Muscle layer of colon (tissue), 2 donors: ENCODE results near the gene ASGR2.
"Not testable (repeated sequence)": the region's sequence is repeated elsewhere in the genome, so short reads cannot be mapped to it uniquely, and the experiment has no call there.

Experiments
- H3K27ac ChIP-seq: one replicate; pipeline ENCODE4 v1.7.0; 2013; ENCODE audit warnings: low read depth, mild to moderate bottlenecking, low read length, moderate library complexity
- H3K27me3 ChIP-seq, 2 donors: one replicate each; pipeline ENCODE4 v1.7.0; 2013; ENCODE audit warnings: low read length in 2 of 2, mild to moderate bottlenecking in 2 of 2; ENCODE audit not compliant: insufficient read depth in 2 of 2, control insufficient read depth in 1 of 2
- H3K36me3 ChIP-seq: one replicate; pipeline ENCODE4 v1.7.0; 2013; ENCODE audit warnings: mild to moderate bottlenecking, low read length; ENCODE audit not compliant: insufficient read depth
- H3K4me1 ChIP-seq: one replicate; pipeline ENCODE4 v1.7.0; 2013; ENCODE audit warnings: mild to moderate bottlenecking, low read length; ENCODE audit not compliant: insufficient read depth
- H3K4me3 ChIP-seq, 2 donors: one replicate each; pipeline ENCODE4 v1.7.0; 2013; ENCODE audit warnings: low read length in 2 of 2, low read depth in 1 of 2, mild to moderate bottlenecking in 1 of 2, moderate library complexity in 1 of 2
- H3K9ac ChIP-seq: one replicate; pipeline ENCODE4 v1.7.0; 2013; ENCODE audit warnings: low read length
- H3K9me3 ChIP-seq: one replicate; pipeline ENCODE4 v1.7.0; 2013; ENCODE audit warnings: mild to moderate bottlenecking, low read length
- donor health status: abdominal sarcoma.
- donor health status: Adenocarcinoma of cecum.

Gene ASGR2

GRCh38 chr17:7108981-7109380, 5.6 kb downstream of the ASGR2 start:
- no peak overlapping the region for H3K9ac ChIP-seq
- no peaks in the 10 kb centered on the region for H3K9me3 ChIP-seq
- H3K4me3 ChIP-seq = no peak overlapping the region
- no peak overlapping the region for H3K27ac ChIP-seq
- H3K27me3 ChIP-seq = no peaks in the 10 kb centered on the region
- no peaks in the 10 kb centered on the region for H3K4me1 ChIP-seq
- H3K36me3 ChIP-seq = no peaks in the 10 kb centered on the region

DNA sequence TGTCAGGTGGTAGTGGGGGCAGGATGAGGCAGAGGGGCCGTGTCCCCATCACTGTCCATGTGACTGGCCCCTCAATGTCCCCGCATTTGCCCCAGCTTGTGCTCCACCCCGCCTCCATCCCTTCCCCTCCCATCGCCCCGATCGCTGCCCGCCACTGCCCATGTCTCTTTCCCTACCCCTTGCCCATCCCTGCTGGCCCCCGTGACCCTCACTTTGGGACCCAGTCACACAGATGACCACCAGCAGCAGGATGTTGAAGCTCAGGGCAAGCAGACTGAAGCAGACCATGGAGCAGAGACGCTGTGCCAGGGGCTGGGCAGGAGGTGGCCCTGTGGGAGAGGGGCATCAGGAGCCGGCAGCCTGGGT, 6.1 kb downstream of the ASGR2 start:
- Histone ChIP-seq H3K4me3 (no peak overlapping the region), H3K9me3 (no peaks in the 10 kb centered on the region), H3K4me1 (no peaks in the 10 kb centered on the region), H3K36me3 (no peaks in the 10 kb centered on the region), H3K9ac (no peak overlapping the region), H3K27me3 (no peaks in the 10 kb centered on the region), H3K27ac (no peak overlapping the region)

DNA sequence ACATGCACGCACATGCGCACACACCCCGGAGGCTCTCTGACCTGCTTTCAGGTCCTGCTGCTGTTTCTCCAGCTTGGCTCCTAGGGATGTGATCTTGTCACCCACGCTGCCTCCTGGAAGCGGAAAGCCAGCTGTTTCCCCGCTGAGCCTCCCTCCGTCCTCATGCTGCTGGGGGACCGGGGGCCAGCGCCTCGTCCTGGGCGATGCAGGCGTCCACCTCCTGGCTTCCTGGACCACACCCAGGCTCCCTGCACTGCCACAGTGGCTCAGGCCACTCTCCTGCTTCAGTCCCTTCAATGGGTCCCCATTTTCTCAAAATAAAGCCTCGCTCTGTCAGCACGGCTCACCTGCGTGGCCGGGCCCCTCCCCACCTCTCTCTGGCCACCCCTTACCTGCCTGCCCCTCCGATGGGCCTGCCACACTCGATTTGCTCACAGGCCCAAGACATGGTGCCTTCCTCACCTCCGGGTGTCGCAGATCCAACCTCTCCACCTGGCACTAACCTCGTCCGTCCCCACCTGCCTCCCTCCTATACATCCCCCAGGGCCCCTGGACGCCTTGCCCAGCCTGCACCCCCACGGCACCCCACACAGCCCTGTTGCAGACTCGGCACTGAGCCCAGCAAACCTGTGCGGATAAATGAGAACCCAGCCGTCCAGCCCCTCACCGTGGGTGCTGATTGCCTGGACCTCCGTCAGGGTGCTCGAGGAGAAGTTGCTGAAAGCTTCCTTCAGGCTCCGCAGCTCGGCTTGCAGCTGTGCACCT, 6.6 kb downstream of the ASGR2 start:
- Histone ChIP-seq H3K4me1 (no peaks in the 10 kb centered on the region), H3K27me3 (no peaks in the 10 kb centered on the region), H3K36me3 (no peaks in the 10 kb centered on the region), H3K9ac (no peak overlapping the region), H3K4me3 (no peak overlapping the region), H3K9me3 (no peaks in the 10 kb centered on the region), H3K27ac (no peak overlapping the region)

- Histone ChIP-seq H3K9me3 (no peaks in the 10 kb centered on the region), H3K27ac (no peak overlapping the region), H3K27me3 (no peaks in the 10 kb centered on the region), H3K9ac (no peak overlapping the region), H3K4me3 (no peak overlapping the region), H3K36me3 (no peaks in the 10 kb centered on the region), H3K4me1 (no peaks in the 10 kb centered on the region)
Measured at GRCh38 chr17:7107012-7107754, 7.4 kb downstream of the ASGR2 start.

DNA sequence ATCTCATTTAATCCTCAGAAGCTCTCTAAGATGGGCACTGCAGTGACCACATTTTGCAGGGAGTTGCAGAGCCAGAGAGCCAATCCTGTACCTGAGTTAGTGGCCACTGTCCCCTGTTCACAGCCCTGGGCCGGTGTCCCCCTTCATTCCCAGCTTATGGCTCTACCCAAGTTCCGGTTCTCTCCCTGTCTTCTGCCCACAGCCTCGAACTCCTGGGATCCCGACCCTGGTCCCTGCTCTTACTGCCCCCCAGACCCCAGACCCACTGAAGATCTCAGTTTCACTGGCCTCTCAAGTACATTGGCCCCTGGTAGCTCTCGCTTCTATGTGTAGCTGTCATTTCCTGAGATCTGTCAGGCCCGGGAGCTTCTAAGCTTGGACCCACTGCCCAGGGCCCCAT, 12.2 kb downstream of the ASGR2 start:
- Histone ChIP-seq H3K9me3 (no peaks in the 10 kb centered on the region), H3K36me3 (no peaks in the 10 kb centered on the region), H3K27me3 (no peaks in the 10 kb centered on the region), H3K4me3 (no peak overlapping the region), H3K4me1 (no peaks in the 10 kb centered on the region), H3K9ac (no peak overlapping the region), H3K27ac (no peak overlapping the region)

- H3K27me3 ChIP-seq = no peaks in the 10 kb centered on the region
- no peaks in the 10 kb centered on the region for H3K36me3 ChIP-seq
- no peak overlapping the region for H3K9ac ChIP-seq
- H3K9me3 ChIP-seq = no peaks in the 10 kb centered on the region
- no peaks in the 10 kb centered on the region for H3K4me1 ChIP-seq
- no peak overlapping the region for H3K4me3 ChIP-seq
- no peak overlapping the region for H3K27ac ChIP-seq
Measured at GRCh38 chr17:7101531-7101930, 13.1 kb downstream of the ASGR2 start.

GRCh38 chr17:7100641-7101379, 13.8 kb downstream of the ASGR2 start:
- H3K4me3 ChIP-seq, H3K27ac ChIP-seq, H3K27me3 ChIP-seq, H3K4me1 ChIP-seq, H3K9me3 ChIP-seq, H3K9ac ChIP-seq, H3K36me3 ChIP-seq: not testable (repeated sequence)

DNA sequence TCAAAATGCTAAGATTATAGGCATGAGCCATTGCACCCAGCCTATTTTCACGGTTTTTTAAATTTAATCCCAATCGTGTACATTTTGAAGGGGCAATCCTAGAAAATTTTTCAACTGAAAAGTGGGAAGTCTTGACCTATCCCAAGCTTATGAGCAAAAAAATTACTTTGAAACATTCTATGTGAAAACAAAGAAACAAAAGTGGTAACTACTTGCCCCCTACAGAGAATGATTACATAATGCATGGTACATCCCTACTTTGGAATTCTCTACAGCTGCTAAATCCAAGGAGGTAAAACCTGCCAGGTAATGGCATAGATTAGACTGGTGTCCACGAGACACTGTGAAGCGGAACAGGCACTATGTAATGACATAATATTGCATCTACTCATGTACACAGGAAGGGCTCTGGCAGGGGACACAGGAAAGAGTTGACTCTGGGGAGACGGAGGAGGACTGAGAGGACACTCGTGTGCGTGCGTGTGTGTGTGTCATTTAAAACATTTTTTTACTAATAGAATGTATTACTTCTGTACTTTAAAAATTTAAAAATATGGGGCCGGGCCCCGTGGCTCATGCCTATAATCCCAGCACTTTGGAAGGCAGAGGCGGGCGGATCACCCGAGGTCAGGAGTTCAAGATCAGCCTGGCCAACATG, 15.7 kb downstream of the ASGR2 start:
- Histone ChIP-seq H3K9ac (no peak overlapping the region), H3K4me3 (no peak overlapping the region), H3K9me3 (no peaks in the 10 kb centered on the region), H3K27ac (no peak overlapping the region), H3K36me3 (no peaks in the 10 kb centered on the region), H3K4me1 (no peaks in the 10 kb centered on the region), H3K27me3 (no peaks in the 10 kb centered on the region)

DNA sequence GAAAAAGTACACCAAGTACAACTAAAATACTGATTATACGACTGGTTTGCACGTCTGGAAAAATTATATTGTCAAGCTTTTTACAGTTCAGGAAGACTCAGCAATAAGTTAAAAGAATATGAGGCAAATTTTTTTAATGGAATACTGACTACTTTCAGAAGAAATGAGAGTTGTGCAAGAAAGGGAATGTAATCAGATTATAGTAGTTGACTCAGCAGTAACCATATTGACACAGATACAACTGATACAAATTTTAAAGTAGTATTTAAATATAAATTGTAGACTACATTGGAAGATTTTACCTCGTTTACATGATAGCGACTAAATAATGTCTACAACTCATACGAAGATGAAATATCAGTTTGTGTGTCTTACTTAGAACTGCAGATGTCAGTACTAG, 16.7 kb downstream of the ASGR2 start:
- H3K4me3 ChIP-seq = no peak overlapping the region
- no peaks in the 10 kb centered on the region for H3K4me1 ChIP-seq
- no peaks in the 10 kb centered on the region for H3K27me3 ChIP-seq
- H3K36me3 ChIP-seq = no peaks in the 10 kb centered on the region
- H3K9ac ChIP-seq = no peak overlapping the region
- no peak overlapping the region for H3K27ac ChIP-seq
- H3K9me3 ChIP-seq = no peaks in the 10 kb centered on the region

GRCh38 chr17:7095625-7096024, 19.0 kb downstream of the ASGR2 start:
- H3K9me3 ChIP-seq = no peaks in the 10 kb centered on the region
- H3K27me3 ChIP-seq = no peaks in the 10 kb centered on the region
- H3K9ac ChIP-seq = no peak overlapping the region
- H3K4me1 ChIP-seq = no peaks in the 10 kb centered on the region
- H3K4me3 ChIP-seq = no peak overlapping the region
- H3K27ac ChIP-seq = no peak overlapping the region
- H3K36me3 ChIP-seq = no peaks in the 10 kb centered on the region

DNA sequence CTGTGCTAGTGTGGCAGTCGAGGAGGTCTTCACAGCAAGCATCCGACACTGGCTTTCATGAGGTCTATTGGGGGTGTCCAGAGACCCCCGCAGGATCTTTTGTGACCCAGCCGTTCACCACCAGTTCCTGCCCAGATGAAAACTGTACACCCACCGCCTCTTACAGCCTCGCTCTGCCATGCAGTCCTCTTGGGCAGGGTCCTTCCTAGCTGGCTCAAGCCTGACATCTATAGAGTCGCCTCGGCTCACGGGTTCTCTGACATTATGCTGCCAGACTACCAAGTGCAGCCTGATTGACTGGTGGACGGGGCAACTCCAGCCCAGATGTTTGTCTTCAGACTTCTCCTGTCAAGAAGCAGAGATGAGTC, 20.0 kb downstream of the ASGR2 start:
- Histone ChIP-seq H3K27ac (no peak overlapping the region), H3K27me3 (no peaks in the 10 kb centered on the region), H3K4me1 (no peaks in the 10 kb centered on the region), H3K9me3 (no peaks in the 10 kb centered on the region), H3K4me3 (no peak overlapping the region), H3K36me3 (no peaks in the 10 kb centered on the region), H3K9ac (no peak overlapping the region)
